ENCODE data around the gene LRRFIP2. TPM values are rescaled to one million over a fixed set of nuclear protein-coding genes. Genes with fewer than 3 reads are reported as not detected.

LRRFIP2 gene
- total RNA-seq, 1 experiment from 2014 or later = 47.1 TPM

DNA sequence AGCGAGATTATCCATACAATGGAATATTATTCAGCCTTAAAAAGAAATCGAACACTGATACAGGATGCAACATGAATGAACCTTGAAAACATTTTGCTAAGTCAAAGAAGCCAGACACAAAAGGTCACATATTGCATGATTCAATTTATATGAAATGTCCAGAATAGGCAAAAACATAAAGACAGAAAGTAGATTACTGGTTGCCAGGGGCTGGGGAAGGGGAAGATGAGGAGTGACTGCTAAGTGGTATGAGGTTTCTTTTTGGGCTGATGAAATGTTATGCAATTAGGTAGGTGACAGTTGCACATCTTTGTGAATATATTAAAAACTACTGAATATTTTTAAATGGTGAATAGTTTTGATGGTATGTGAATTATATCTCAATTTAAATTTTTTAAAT lies 38.3 kb downstream of the LRRFIP2 start:
- Mint-ChIP-seq H3K4me1 (ENCODE audit: low read depth, unreplicated experiment) (peaks cover 8% of the 10 kb centered on the region), H3K9me3 (ENCODE audit: unreplicated experiment) (no peaks in the 10 kb centered on the region)
- CTCF ChIA-PET = no interaction called here

DNA sequence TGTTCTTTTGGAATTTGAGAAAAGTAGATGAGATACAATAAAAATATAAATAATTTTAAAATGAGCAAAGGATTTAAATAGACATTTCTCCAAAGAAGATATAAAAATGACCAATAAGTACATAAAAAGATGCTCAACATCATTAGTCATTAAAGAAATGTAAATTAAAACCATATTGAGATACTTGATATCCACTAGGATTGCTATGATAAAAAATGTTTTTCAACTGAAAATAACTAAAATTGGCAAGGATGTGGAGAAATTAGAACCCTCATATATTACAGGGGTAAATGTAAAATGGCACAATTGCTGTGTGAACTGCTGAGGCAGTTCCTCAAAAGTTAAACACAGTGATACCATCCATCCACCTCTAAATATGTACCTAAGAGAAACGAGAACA lies 38.8 kb downstream of the LRRFIP2 start:
- Histone ChIP-seq H3K4me3 (ENCODE audit: low read depth, low read length) (no peak overlapping the region), H3K4me1 (peaks cover 17% of the 10 kb centered on the region), H3K9me3 (no peaks in the 10 kb centered on the region), H3K27me3 (replicated peaks; ENCODE audit: control insufficient read depth, insufficient read depth, low read length) (no peaks in the 10 kb centered on the region), H3K36me3 (ENCODE audit: control insufficient read depth, insufficient read depth, low read length) (no peaks in the 10 kb centered on the region; the same call in 1 of the 2 replicates)
- TF ChIP-seq CTCF (IDR thresholded peaks at IDR 0.05; ENCODE audit: insufficient read depth in 1 of 2, low read depth in 1 of 2, low read length in 1 of 2, severe bottlenecking in 1 of 2, unreplicated experiment in 1 of 2) = no peak
- ChIA-PET CTCF (no interaction called here), POLR2A (no interaction called here)
- H3K27ac Mint-ChIP-seq (ENCODE audit: unreplicated experiment) = no peak overlapping the region
- BruUV-seq (replicated peaks) = no TSS peak
- H3K4me3 Mint-ChIP-seq (ENCODE audit: unreplicated experiment) = no peak overlapping the region
- intact Hi-C loops (cut with micrococcal nuclease; ENCODE audit: unreplicated experiment) = no loop called here
- H3K4me1 Mint-ChIP-seq (ENCODE audit: low read depth, unreplicated experiment) = peaks cover 10% of the 10 kb centered on the region
- DNase-seq = no peak
- H3K27me3 Mint-ChIP-seq (ENCODE audit: insufficient read depth, unreplicated experiment) = no peaks in the 10 kb centered on the region
- H3K9me3 Mint-ChIP-seq (ENCODE audit: unreplicated experiment) = no peaks in the 10 kb centered on the region
- peaks cover 5% of the 10 kb centered on the region for H3K36me3 Mint-ChIP-seq (ENCODE audit: insufficient read depth, unreplicated experiment)

More for the DNA sequence above, 38.3 kb downstream of the LRRFIP2 start:
- Mint-ChIP-seq H3K4me3 (ENCODE audit: unreplicated experiment) (no peak overlapping the region), H3K27ac (ENCODE audit: unreplicated experiment) (no peak overlapping the region), H3K36me3 (ENCODE audit: insufficient read depth, unreplicated experiment) (peaks cover 5% of the 10 kb centered on the region), H3K27me3 (ENCODE audit: insufficient read depth, unreplicated experiment) (no peaks in the 10 kb centered on the region)
- no peak overlapping the region for H3K4me3 ChIP-seq (ENCODE audit: low read depth, low read length)
- no peak for TF ChIP-seq CTCF (IDR thresholded peaks at IDR 0.05; ENCODE audit: insufficient read depth in 1 of 2, low read depth in 1 of 2, low read length in 1 of 2, severe bottlenecking in 1 of 2, unreplicated experiment in 1 of 2)
- peaks cover 17% of the 10 kb centered on the region for H3K4me1 ChIP-seq
- no peaks in the 10 kb centered on the region for H3K27me3 ChIP-seq (replicated peaks; ENCODE audit: control insufficient read depth, insufficient read depth, low read length)
- no peaks in the 10 kb centered on the region for H3K9me3 ChIP-seq
- H3K36me3 ChIP-seq (ENCODE audit: control insufficient read depth, insufficient read depth, low read length) = no peaks in the 10 kb centered on the region; the same call in 1 of the 2 replicates
- POLR2A ChIA-PET = no interaction called here
- DNase-seq = no peak
- BruUV-seq (replicated peaks) = no TSS peak
- intact Hi-C loops (cut with micrococcal nuclease; ENCODE audit: unreplicated experiment) = no loop called here

DNA sequence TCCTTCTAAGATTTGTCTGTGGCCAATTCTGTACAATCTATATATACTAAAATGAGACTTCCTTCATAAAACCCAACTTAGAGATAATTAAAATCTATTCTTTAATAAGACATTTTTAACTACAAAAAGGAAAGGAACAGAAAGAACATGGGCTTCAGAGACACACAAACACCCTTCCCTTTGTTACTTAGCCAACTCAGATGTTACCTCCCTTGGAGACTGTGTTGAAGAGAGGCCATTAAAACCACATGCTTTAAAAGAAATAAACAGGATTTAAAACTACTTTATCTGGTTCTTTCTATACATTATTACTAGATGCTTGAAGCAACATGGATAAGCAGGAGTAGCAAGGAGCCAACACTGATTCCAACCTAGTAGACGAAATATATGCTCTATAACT lies 42.0 kb downstream of the LRRFIP2 start:
- Histone ChIP-seq H3K4me1 (peaks cover 6% of the 10 kb centered on the region), H3K4me3 (ENCODE audit: low read depth, low read length) (no peak overlapping the region), H3K27me3 (replicated peaks; ENCODE audit: control insufficient read depth, insufficient read depth, low read length) (no peaks in the 10 kb centered on the region), H3K9me3 (no peaks in the 10 kb centered on the region), H3K36me3 (ENCODE audit: control insufficient read depth, insufficient read depth, low read length) (no peaks in the 10 kb centered on the region)
- no TSS peak for BruUV-seq (replicated peaks)
- H3K9me3 Mint-ChIP-seq (ENCODE audit: unreplicated experiment) = no peaks in the 10 kb centered on the region
- no peak for TF ChIP-seq CTCF (IDR thresholded peaks at IDR 0.05; ENCODE audit: insufficient read depth in 1 of 2, low read depth in 1 of 2, low read length in 1 of 2, severe bottlenecking in 1 of 2, unreplicated experiment in 1 of 2)
- H3K27me3 Mint-ChIP-seq (ENCODE audit: insufficient read depth, unreplicated experiment) = no peaks in the 10 kb centered on the region
- DNase-seq = no peak
- H3K4me3 Mint-ChIP-seq (ENCODE audit: unreplicated experiment) = no peak overlapping the region
- ChIA-PET POLR2A (no interaction called here), CTCF (no interaction called here)
- no peak overlapping the region for H3K27ac Mint-ChIP-seq (ENCODE audit: unreplicated experiment)
- peaks cover 16% of the 10 kb centered on the region for H3K4me1 Mint-ChIP-seq (ENCODE audit: low read depth, unreplicated experiment)
- peaks cover 5% of the 10 kb centered on the region for H3K36me3 Mint-ChIP-seq (ENCODE audit: insufficient read depth, unreplicated experiment)
- intact Hi-C loops (cut with micrococcal nuclease; ENCODE audit: unreplicated experiment) = no loop called here

All from Caco-2 (cell line).